ENCODE data around the gene CDC25B.
A peak's percentile ranks its signal among the peaks of the same experiment; 100 is the strongest.

Gene CDC25B

DNA sequence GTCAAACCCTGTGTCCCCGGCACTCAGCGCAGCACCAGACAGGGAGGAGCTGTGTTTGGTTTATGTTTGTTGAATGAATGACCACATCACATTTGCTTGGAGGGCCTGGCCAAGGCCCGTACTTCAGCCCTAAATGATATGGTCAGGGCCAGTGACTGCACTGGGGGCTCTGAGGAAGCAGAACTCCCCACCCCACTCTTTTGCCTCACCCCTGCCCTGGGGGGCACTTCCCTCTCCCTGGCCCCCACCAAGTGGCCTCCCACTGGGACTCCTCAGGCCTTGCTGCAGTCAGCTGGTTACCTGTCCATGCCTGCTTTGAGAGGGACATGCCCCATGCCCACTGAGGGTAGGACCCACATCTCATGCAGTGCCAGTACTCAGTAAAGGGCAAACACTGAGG, 31.5 kb upstream of the CDC25B start:
- DNase-seq: no peak

DNA sequence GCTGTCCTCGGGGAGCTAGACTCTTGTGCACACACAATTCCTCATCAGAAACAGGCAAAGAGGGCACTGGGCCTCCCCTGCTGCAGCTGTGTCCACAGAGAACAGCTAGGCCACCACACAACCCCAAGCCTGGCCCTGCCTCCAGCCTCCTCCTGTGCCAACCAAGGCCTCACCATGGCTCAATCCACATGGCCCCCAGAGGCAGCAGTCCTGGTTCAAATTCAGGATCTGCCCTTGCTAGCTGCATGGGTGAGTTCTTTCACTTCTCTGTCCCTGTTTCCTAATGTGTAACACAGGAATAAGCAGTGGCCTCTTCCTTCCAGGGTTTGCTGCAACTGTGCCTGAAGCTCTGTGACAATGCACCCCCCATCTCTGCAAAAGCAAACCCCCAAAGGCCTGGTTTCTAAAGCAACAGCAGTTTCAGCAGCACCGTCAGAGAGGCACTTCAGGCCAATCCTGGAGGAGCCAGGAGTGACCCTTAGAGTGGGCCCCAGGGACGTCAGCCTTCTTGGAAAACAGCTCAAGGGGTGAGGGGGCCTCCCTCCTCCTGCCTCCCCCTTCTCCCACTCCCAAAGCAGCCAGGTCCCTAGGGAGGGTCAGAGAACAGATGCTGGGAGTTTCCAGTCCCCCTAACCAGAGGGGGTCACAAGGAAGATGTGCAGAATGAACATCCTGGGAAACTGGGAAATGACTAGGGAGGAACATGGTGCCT, 30.8 kb upstream of the CDC25B start:
- DNase-seq: no peak

DNA sequence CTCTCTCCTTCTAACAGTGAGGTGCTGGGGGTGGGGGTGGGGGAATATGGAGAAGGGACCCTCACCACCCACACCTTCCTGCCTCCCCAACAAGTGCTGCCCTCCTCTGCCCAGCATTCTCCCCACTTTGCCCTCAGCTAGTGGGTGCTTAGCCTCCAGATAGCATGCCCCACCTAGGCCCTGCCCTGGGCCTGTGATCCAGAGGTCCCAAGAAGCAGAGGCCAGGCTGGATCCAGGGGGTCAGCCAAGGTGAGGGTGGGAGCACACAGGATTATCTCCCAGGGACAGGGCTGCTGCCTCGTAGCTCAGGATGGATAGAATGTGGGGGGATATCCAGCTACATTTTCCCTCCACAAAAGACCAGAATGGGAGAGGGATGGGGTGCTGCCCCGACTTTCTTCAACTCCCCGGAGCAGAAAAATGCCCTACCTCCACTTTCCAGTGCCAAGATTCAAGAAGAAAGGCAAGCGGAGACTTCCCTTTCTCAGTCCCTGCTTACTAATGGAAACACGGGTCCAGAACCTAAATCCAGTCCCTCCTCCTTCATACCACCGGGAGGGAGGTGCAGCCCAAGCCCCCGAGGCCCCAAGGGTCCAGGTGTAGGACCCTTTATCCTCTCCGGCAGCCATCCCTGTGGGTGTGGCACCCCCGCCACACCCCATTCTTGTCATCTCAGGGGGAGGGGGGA, 29.5 kb upstream of the CDC25B start:
- no peak for DNase-seq

DNA sequence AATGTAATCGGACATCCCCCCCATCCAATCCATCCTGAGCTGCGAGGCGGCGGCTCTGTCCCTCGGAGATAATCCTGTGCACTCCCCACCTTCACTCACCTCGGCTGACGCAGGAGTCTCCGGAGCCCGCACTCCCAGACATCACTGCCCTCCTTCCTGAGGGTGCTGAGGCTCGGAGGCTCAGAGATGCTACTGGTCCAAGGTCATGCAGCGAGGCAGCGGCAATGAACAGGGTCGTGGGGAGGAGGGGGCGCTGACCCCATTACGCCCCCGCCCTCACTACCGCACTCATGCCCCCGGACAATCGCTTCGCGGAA, 29.0 kb upstream of the CDC25B start:
- DNase-seq: no peak

DNA sequence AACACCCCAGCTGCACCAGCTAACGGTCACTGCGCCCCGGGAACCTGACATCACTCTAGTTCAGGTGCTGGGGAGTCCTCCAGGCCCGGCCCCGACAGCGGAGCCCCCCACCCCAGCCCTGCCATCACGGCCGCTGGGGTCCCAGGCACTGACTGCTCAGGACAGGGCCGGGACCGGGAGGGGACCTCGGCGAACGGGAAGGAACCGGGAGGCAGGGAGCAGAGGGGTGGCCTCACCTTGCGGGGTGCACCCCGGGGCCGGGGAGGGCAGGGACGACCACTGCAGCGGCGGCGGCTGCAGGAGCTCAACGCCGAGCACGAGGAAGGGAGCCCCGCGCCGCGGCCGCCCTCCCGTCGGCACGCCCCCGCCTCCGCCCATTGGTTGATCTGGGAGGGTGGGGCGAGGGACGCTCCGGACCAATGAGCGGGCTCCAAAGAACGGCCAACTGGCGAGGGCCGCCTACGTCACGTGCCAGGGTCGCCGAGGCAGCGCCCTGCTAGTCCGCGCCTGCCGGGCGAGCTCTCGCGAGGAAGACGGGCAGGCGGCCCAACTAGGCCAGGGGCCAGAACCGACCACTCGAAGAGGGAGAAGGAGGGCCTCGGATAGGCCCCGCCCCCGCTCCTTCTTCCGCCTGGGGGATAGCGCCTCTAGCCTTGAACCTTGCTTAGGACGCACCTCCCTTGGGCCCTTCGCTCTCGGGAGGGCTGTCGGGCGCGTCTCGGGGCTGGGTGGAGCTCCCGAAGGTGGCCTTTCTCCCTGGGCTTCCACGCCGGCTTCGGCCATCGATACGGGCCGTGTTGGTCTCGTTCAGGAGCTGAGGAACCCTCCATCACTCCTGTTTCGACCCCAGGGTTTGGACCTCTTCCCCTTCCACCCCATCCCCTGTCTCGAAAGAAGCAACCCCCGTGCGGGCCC, 28.4 kb upstream of the CDC25B start, which contains the start of gene ADISSP:
ADISSP (minus strand) TSS at position 327 of the 915 bp plus-strand sequence. CDS start 7,653 bp downstream, outside the sequence.
- DNase-seq: peak; percentile 97

DNA sequence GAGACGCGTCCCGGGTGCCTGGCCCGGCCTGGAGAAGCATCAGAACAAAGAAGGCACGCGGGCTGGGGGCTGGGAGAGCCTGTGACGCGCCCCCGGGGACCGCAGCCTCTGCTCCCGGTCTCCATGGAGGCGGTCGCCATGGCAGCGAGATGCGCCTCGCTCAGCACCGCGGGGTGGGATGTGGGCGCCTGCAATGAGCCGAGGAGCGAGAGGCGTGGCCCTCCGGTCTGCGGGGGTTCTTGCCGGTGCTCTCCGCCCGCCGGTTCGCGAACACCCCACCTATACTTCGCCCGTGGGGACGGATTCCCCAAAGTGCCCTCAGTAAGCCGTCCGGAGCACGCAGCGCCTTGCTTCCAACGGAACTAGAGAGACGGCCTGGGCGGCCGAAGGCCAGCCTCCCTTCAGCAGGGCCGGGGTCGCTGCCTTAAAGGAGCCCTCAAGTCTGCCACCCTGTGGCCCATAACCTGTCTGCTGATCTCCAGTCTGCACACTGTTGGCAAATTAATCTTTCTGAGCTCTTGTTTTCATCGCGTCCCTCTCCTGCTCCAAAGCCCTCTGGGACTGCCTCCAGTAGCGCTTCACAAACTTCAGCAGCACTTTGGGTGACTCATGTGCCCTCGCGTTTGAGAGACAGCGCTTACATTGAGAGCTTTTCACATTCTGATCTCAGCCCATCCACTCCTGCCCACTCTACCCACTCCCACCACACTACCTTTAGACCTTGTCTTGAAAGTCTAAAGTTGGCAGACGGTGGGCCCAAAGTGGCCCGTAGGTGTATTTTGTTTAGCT, 27.6 kb upstream of the CDC25B start:
- DNase-seq: peak; percentile 58

DNA sequence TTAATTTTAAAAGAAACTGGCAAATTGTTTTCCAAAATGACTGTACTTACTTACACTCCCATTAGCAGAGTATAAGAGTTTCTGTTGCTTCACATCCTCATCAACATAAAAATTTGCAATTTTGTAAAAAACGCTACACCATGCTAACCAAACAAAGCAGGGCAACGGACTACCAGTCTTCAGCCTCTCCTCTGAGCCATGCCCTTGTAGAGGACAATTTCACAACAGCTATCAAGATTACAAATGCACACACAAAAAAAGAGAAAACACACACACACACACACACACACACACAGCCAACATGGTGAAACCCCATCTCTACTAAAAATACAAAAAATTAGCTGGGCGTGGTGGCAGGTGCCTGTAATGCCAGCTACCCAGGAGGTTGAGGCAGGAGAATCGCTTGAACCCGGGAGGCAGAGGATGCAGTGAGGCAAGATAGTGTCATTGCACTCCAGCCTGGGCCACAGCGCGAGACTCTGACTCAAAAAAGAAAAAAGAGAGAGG, 24.5 kb upstream of the CDC25B start:
- DNase-seq: no peak

DNA sequence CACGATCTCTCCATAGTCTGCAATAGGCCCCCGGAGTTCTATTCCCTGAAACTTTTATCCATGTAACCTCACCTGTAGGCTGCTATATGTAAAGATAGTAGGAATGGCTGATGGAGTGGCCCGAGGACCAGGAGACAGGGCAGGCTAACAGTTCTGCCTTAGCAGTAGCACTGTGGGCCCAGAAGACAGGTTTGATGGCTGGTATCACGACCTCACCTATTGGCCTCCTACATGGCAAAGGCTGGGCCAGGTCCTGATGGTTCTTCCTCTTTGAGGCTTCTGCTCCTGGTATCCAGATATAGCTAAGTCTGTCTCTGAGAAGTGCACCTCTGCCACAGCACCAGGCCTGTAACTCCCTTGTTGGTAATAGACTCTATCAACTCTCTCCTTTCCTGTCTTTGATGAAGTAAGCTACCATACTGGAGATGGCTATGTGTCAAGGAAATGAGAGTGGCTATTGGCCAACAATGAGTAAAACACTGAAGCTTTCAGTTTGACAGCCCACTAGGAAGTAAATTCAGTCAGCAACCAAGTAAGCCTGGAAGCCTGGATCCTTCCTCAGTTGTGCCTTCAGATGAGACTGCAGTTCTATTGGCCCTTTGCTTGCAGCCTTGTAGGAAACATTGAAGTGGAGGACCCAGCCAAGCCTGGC, 20.5 kb upstream of the CDC25B start:
- DNase-seq: no peak

DNA sequence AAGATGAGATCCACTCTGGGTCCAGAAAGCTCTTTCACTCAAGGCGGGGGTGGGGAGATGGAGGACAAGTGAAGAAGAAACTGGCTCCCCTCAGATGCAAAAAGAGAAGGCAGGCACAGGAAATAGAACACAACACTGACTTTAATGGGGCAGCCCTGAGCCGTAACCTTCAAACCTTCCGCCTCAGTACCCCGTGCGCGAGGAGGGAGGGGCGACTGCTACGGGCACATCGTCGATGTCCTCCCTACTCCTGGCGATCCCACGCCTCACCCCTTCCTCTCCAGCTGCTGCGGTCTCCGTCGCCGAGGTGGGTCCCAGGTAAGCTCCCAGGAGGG, 18.8 kb upstream of the CDC25B start:
- DNase-seq: no peak

DNA sequence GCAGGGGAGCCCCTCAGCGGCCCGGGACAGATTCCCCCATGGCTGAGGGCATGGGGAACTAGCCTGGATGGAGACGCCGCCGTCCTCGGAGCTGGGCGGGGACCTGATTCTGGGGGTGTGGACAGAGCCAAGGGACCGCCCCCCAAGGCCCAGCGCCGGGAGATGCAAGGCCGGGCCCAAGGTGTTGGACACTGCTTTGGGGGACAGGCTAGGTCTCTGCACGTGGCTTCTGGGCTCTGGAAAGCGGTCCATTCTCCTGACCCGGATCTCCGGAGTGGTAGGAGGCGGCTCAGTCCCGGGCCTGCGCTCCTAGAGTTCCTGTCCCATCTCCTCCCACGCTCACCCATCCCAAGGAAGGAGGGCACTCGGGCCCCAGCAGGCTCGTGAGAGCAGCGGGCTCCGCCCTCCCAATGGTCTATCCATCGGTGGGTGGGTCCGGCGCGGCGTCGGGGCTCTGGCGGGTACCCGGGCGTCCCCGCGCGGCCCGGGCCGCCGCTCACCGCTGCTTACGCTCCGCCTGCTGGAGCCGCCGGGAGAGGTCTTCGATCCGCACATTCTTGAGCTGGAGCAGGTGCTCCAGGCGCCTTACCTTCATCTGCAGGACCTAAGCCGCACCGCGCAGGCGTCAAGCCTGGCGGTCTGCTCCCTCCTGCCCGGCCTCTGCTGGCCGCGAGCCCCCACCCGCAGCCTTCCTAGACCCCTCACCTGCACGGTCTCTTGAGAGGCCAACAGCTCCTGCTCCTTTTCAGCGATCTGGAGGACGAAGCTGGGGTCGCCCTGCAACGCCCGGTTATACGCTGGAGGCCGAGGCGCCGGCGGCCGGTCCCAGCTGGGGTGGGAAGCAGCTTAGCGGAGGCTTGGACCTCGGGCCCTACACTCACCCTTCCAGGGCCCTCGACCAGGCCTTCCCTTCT, 18.1 kb upstream of the CDC25B start:
- DNase-seq: no peak

DNA sequence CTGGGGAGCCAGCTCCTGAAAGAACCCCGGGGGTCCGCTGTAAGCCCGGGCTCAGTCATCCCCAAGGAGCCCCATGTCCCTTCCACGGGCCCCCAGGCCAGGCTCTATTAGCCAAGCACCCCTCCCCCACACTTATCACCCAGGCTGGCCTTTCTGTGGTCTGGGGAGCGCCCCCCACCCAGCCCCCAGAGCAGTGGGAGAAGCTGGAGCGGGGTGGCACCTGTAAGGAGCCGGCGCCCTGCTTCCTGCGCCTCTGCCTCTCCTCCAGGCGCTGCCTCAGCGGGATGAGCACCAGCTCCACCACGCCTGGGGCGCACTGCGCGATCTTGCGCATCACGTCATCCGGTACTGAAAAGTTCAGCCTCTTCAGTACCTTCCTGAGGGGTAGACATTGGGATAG, 17.1 kb upstream of the CDC25B start:
- no peak for DNase-seq

DNA sequence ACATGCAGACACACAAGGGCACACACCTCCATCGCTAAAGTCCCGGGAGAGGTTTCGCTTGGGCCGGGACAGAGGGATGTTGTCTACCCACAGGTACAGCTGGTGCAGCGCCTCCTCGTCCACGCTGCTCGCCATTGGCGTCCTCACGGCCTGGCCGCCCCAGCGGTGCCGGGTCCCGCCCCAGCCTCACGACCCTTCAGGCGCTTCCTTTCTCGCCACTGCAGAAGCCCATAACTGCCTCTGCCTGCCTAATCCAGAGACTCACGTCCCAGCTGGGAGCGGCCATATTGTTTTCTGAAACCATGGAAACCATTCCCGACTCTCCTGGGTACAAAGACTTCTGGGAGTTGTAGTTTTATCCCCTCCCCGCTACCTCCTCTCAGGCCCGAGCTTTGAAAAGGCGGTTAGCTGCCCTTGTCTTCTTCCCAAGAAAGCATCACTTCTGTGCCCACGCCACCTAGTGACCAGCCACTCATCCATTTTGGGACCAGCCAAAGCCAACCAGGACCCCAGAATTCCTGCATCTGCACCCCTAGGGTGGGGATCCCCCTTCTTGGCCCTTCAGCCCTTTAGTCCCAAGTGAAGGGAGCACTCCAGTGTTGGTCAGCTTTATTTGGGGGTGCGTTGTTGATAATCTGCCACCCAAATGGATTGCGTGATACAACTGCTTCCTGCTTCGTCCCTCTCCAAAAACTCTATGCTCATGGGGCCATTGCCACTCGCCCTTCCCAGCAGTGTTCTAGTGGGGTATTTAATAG, 14.8 kb upstream of the CDC25B start, which contains the start of gene SPEF1:
SPEF1 (minus strand) TSS at position 296 of the 758 bp plus-strand sequence; CDS start at position 135, 161 bp downstream.
- DNase-seq: peak; percentile 87

DNA sequence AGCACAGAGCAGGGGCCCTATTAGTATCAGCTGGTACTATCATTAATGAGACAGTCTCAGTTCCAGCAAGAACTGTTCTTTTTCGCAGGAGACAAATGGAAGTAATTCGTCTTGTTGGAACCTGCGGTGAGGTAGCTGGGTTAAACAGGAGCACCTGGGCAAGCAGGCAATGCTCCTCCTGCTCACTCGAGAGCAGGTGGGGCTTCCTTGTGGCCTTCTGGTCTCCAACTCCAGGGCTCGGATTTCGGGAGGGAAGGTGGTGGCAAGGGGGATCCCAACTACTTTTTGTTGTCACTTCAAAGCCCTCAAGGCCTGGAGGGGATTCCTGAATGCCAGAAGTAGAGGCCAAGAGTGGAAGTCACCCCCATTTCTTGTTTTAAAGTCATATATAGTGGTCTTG, 13.5 kb upstream of the CDC25B start:
- no peak for DNase-seq

DNA sequence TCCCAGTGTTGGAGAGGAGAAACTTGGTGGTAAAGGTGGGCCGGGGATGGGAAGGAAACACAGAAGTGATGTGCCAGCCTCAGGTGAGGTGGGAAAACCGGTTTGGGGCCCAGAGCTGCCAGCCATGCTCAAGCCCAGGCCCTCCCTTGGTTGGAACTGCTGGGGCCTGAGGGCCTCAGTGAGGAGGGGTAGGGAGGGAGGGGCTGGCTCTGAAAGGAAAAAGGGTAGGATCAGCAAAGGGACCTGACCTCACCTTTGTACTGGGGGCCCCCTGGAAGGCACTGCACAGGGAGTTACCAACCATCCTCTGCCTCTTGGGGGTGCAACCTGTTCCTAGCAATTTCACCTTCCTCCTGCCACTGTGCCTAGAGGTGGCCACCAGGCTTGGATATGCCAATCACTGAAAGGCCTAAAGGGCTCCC, 13.0 kb upstream of the CDC25B start:
- DNase-seq: no peak

DNA sequence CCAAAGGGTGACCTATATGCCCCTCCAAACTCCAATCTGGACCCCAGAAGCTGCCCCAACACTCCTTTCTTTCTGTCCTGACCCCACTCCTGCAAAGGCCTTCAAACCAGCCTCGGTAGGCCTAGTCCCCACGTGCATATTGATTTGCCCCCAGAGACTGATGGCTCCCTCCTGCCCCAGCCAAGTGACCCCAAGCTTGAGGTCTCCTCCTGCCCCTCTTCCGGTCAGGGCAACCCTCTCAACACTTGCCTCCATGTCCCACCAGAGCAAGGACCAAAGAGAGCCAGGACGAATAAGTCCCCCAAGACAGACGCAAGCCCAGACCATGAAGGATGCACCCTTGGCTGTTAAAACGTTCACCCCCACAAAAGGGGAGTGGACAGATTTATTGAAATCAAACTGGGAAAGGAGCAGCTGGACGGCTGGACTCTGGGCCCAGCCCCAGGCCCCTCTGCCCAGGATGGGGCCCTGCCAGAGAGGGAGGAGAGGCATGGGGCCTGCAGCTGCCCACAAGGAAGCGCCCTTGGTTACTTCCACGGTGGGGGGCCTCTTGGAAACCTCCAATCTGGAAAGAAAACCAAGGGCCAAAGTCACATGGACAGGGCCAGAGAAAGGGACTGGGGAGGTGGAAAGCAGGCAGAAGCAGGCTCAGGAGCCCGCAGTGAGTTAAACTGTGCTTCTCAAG, 12.5 kb upstream of the CDC25B start:
- DNase-seq: no peak

DNA sequence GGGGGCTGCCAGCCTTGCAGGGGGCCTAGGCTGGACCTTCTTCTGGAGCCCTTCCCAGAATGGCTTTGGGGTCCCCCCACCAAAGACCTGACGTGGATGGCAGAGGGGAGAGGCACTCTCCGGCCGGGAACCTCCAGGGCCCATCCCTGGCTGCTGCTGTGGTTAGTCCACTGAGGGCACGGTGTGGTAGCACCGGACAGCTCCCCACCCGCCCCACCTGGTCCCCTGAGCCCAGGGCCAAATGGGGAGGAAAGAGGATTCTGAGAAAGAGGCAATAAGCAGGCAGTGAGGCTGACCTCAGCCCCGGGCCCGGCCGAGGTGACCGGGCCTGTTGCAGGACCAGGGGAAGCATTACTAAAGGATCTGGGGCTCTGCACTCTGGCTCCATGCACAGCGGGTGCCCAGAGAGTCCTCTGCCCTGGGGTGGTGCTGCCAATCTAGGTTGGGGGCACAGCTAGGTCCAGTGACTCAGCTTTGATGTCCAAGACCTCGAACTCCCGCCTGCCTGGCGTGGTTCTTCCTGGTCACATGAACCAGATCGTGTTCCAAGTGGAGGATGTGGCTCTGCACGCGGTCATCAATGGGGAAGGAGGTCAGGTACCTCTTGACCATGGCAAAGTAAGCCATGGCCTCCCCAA, 11.8 kb upstream of the CDC25B start:
- DNase-seq: no peak

DNA sequence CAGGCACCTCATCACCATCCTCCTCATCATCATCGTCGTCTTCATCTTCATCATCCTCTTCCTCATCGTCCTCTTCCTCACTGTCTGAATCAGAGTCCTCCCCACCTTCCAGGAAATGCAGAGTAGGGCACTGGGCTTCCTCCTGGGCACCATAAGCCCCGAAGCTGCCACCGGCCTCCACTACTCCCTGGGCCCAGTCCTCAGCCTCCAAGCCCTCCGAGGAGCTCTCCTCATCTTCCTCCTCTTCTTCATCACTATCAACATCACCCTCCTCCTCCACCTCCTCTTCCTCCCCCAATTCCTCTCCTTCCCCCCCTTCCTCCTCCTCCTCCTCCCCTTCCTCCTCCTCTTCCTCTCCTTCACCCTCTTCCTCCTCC, 11.3 kb upstream of the CDC25B start:
- no peak for DNase-seq

DNA sequence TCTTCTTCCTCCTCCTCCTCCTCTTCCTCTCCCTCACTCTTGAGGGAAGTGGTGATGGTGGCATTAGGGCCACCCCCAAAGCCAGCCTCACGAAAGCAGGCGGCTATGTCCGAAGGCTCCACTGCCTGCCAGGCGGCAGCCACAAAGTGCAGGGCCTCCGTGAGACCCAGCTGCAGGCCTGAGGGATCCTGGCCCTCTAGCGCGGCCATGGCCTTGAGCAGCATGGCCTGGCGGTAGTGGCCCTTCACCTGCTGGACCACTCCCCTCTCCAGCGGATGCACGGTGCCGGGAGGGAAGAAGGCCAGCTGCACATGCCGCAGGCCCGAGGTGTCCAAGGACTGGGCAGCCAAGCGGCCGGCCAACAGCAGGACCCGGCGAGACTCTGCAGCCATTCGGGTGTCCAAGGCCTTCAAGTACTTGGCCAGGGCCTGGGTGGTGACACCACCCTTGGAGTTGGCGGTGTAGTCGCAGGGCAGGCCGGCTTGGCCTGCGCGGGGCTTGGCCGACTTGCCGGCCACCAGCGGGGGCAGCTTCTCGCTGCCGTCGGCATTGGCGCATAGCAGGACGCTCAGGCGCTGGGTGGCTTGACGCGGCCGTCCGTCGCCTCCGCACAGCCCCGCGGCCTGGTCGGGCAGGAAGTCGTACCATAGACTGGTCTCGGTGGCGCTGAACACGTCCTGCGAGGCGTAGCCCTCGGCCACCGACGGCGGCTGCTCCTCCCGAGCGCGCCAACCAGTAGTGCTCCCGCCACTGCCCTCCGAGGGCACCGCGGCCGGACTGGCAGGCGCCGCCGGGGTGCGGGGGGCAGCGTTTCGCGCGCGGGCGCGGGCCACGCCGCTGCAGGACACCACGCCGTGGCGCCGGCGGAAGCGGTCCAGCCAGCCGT, 10.6 kb upstream of the CDC25B start:
- DNase-seq: no peak
